OCI-LY1 (cell line): ENCODE results near the gene TRAK1.
A peak's percentile ranks its signal among the peaks of the same experiment; 100 is the strongest.

ENCODE experiments used
- H2AFZ ChIP-seq: fragments of 200-600 bp; sonication (generic), shearing (Covaris generic); 2 replicates; pipeline ENCODE4 v1.6.0; 2014; ENCODE audit warnings: antibody characterized with exemption, mild to moderate bottlenecking, low read length
- H3F3A ChIP-seq: fragments of 200-600 bp; sonication (generic), shearing (Covaris generic); 2 replicates; pipeline ENCODE4 v1.6.0; 2014; ENCODE audit warnings: mild to moderate bottlenecking, antibody characterized with exemption, low read length, moderate library complexity; ENCODE audit not compliant: insufficient read depth
- H3K27ac ChIP-seq: fragments of 200-600 bp; sonication (generic); 2 replicates; pipeline ENCODE4 v1.5.1; 2014; ENCODE audit warnings: low read length, mixed run types, mild to moderate bottlenecking, low read depth; ENCODE audit not compliant: poor library complexity, severe bottlenecking
- H3K27me3 ChIP-seq: fragments of 200-600 bp; sonication (generic); 2 replicates; pipeline ENCODE4 v1.6.0; 2014; ENCODE audit warnings: antibody characterized with exemption, mild to moderate bottlenecking, low read length, moderate library complexity; ENCODE audit not compliant: insufficient read depth
- H3K36me3 ChIP-seq: fragments of 200-600 bp; sonication (generic); 2 replicates; pipeline ENCODE4 v1.6.1; 2014; ENCODE audit warnings: mild to moderate bottlenecking, antibody characterized with exemption, low read length, moderate library complexity, mixed read lengths; ENCODE audit not compliant: insufficient read depth
- H3K4me1 ChIP-seq: fragments of 200-600 bp; sonication (generic); 2 replicates; pipeline ENCODE4 v1.5.1; 2014; ENCODE audit warnings: mild to moderate bottlenecking, low read length, moderate library complexity; ENCODE audit not compliant: insufficient read depth, severe bottlenecking
- H3K4me2 ChIP-seq: fragments of 200-600 bp; sonication (generic), shearing (Covaris generic); 2 replicates; pipeline ENCODE4 v1.6.1; 2014; ENCODE audit warnings: low read length
- H3K4me3 ChIP-seq: fragments of 200-600 bp; sonication (generic); 2 replicates; pipeline ENCODE4 v1.5.1; 2014; ENCODE audit warnings: low read length, low read depth, mild to moderate bottlenecking, mixed read lengths; ENCODE audit not compliant: poor library complexity, severe bottlenecking
- H3K79me2 ChIP-seq: fragments of 200-600 bp; shearing (Covaris generic); 2 replicates; pipeline ENCODE4 v1.6.1; 2016; ENCODE audit warnings: mixed run types, low read length, mixed read lengths; ENCODE audit not compliant: insufficient read depth
- H3K9ac ChIP-seq: fragments of 200-600 bp; sonication (generic), shearing (Covaris generic); 2 replicates; pipeline ENCODE4 v1.6.1; 2014; ENCODE audit warnings: mild to moderate bottlenecking, low read length, mixed read lengths
- H3K9me2 ChIP-seq: fragments of 200-600 bp; sonication (generic), shearing (Covaris generic); 2 replicates; pipeline ENCODE4 v1.6.1; 2014; ENCODE audit warnings: low read depth, mild to moderate bottlenecking, low read length, mixed read lengths
- H3K9me3 ChIP-seq: fragments of 200-600 bp; shearing (Covaris generic); 2 replicates; pipeline ENCODE4 v1.6.1; 2014; ENCODE audit warnings: low read length, mixed read lengths
- H4K20me1 ChIP-seq: fragments of 200-600 bp; sonication (generic), shearing (Covaris generic); 2 replicates; pipeline ENCODE4 v1.6.0; 2016; ENCODE audit warnings: mild to moderate bottlenecking, low read length; ENCODE audit not compliant: insufficient read depth
- EZH2 ChIP-seq: fragments of 200-600 bp; sonication (generic), shearing (Covaris generic); IDR thresholded peaks from 2 replicates; pipeline ENCODE4 v1.8.0; 2017; ENCODE audit warnings: borderline replicate concordance, mixed run types, mild to moderate bottlenecking, antibody characterized with exemption, low read length, moderate library complexity, mixed read lengths
- TF ChIP-seq, protein P1 (sequence below): fragments of 200-600 bp; sonication (generic), shearing (Covaris generic); IDR thresholded peaks from 2 replicates; pipeline ENCODE4 v1.5.1; 2017; ENCODE audit warnings: mild to moderate bottlenecking, antibody characterized with exemption, low read length, moderate library complexity, mixed read lengths

The TRAK1 gene

DNA sequence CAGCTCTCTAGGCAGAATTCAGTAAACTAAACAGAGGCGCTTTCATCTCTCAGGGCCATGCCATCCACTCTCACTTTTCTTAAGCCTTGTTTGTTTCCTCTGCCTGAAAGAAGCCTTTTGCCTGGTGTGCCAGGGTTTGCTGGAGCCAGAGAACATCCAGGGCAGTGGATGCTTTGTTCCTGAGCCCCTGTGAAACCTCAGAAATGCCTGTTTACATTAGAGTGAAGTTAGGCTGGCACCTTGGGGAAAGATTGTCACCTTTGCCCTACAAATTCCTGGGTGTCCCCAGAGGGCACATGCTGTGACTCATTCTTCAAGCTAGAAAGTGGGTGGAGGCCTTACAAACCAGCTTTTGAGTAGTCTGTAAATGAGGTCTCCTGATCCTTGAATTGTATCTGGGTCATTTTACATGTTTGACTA lies 10.7 kb upstream of the TRAK1 start:
- H3K9me3 ChIP-seq, result no peaks in the 10 kb centered on the region
- H3K9ac ChIP-seq, result no peak overlapping the region
- peak overlapping the region; percentile 22 for H3K27ac ChIP-seq
- no peak for TF ChIP-seq EZH2
- TF ChIP-seq, protein P1, sequence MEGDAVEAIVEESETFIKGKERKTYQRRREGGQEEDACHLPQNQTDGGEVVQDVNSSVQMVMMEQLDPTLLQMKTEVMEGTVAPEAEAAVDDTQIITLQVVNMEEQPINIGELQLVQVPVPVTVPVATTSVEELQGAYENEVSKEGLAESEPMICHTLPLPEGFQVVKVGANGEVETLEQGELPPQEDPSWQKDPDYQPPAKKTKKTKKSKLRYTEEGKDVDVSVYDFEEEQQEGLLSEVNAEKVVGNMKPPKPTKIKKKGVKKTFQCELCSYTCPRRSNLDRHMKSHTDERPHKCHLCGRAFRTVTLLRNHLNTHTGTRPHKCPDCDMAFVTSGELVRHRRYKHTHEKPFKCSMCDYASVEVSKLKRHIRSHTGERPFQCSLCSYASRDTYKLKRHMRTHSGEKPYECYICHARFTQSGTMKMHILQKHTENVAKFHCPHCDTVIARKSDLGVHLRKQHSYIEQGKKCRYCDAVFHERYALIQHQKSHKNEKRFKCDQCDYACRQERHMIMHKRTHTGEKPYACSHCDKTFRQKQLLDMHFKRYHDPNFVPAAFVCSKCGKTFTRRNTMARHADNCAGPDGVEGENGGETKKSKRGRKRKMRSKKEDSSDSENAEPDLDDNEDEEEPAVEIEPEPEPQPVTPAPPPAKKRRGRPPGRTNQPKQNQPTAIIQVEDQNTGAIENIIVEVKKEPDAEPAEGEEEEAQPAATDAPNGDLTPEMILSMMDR, result no peak
- H3F3A ChIP-seq, result no peaks in the 10 kb centered on the region
- peaks cover 93% of the 10 kb centered on the region for H3K79me2 ChIP-seq
- peaks cover 49% of the 10 kb centered on the region for H3K4me1 ChIP-seq
- no peak overlapping the region for H3K4me3 ChIP-seq
- no peak overlapping the region for H2AFZ ChIP-seq
- H3K36me3 ChIP-seq, result peaks cover 6% of the 10 kb centered on the region
- no peaks in the 10 kb centered on the region for H3K9me2 ChIP-seq
- H4K20me1 ChIP-seq, result no peaks in the 10 kb centered on the region
- H3K27me3 ChIP-seq, result no peaks in the 10 kb centered on the region
- H3K4me2 ChIP-seq, result no peak overlapping the region

DNA sequence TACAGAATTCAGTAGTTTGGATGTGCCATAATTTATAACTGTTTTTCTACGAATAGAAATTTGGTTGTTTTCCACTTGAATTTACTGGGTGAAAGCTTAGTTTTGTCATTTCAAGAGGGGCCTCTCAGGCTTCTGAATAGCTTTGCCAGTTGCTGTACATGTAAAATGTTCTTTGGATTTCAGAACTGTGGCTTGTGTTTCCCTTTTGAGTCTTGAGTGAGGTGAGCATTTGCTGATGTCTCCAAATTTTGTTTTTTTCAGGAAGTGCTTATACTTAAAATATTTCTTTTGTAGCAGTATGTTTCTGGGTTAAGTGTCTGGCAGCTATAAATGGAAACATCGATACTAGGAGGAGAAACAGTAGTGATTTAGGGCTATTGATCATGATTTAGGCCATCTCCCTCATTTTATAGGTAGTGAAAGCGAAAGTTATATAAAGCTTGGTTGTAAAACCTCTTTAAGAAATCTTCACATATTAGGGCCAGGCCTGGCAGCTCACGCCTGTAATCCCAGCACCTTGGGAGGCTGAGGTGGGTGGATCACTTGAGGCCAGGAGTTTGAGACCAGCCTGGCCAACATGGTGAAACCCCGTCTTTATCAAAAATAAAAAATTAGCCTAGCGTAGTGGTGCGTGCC lies 9.2 kb upstream of the TRAK1 start:
- Histone ChIP-seq H3K79me2 (peaks cover 86% of the 10 kb centered on the region), H3K9me3 (no peaks in the 10 kb centered on the region), H4K20me1 (no peaks in the 10 kb centered on the region), H3K27ac (peak overlapping the region; percentile 24), H3K9me2 (no peaks in the 10 kb centered on the region), H2AFZ (no peak overlapping the region), H3K4me3 (no peak overlapping the region), H3K27me3 (no peaks in the 10 kb centered on the region), H3K4me1 (peaks cover 51% of the 10 kb centered on the region), H3K4me2 (no peak overlapping the region; the same call in 1 of the 2 replicates), H3K9ac (no peak overlapping the region), H3F3A (no peaks in the 10 kb centered on the region), H3K36me3 (peaks cover 10% of the 10 kb centered on the region)
- no peak for TF ChIP-seq EZH2
- TF ChIP-seq, protein P1, result no peak

DNA sequence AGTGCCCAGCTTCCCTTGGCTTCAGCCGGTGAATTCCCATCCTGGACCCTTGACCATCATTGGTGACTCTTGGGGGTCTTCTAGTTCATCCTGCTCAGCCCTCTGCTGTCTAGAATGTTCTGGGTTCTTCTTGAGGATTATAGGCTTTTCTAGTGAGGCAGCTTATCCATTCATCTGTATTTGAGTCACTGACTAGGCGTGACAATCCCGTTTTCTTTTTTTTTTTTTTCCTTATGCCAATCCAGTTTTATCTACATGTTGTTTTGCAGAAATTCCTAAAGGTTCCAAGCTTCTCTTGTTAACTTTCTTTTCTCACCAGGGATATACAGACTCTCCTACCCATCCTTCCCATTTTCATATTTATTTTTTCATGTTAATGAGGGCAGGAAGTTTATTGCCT lies 6.6 kb upstream of the TRAK1 start:
- Histone ChIP-seq H3K27ac (no peak overlapping the region), H3F3A (no peaks in the 10 kb centered on the region), H3K27me3 (no peaks in the 10 kb centered on the region), H3K4me2 (no peak overlapping the region), H3K4me1 (peaks cover 49% of the 10 kb centered on the region), H3K9me2 (no peaks in the 10 kb centered on the region), H2AFZ (no peak overlapping the region), H3K9ac (no peak overlapping the region), H3K9me3 (no peaks in the 10 kb centered on the region), H3K4me3 (no peak overlapping the region), H3K36me3 (peaks cover 30% of the 10 kb centered on the region), H4K20me1 (no peaks in the 10 kb centered on the region), H3K79me2 (peaks cover 65% of the 10 kb centered on the region)
- TF ChIP-seq, protein P1, result no peak
- no peak for TF ChIP-seq EZH2
